HFF-Myc (cell line): ENCODE measurements around the gene ATP5ME.

Source experiments
- DNase-seq: peaks from one replicate; pipeline ENCODE4 v3.0.0-alpha.2; 2011; ENCODE audit warnings: low read depth; ENCODE audit errors: extremely low read depth
- H3K4me3 ChIP-seq: replicated peaks from 2 replicates; pipeline ENCODE4 v1.5.1; 2011; ENCODE audit warnings: low read depth, mild to moderate bottlenecking, control low read depth, low read length
- CTCF ChIP-seq: IDR thresholded peaks from 2 replicates; pipeline ENCODE4 v1.5.1; 2012; ENCODE audit warnings: mild to moderate bottlenecking, low read depth, low read length, control low read depth; ENCODE audit errors: missing control alignments

ATP5ME gene

GRCh38 chr4:686413-687040 lies 12.5 kb upstream of the ATP5ME start:
- H3K4me3 ChIP-seq = no peak overlapping the region
- no peak for DNase-seq

GRCh38 chr4:685679-686412 lies 11.8 kb upstream of the ATP5ME start:
- TF ChIP-seq CTCF = no peak
- DNase-seq = no peak
- no peak overlapping the region for H3K4me3 ChIP-seq

More at GRCh38 chr4:686413-687040, 12.5 kb upstream of the ATP5ME start:
- TF ChIP-seq CTCF = no peak

- H3K4me3 ChIP-seq = no peak overlapping the region
- TF ChIP-seq CTCF = no peak
- no peak for DNase-seq
Measured at GRCh38 chr4:684623-685327, 10.7 kb upstream of the ATP5ME start.

GRCh38 chr4:683982-684622 lies 10.0 kb upstream of the ATP5ME start:
- peak; percentile 79 for TF ChIP-seq CTCF
- no peak for DNase-seq
- H3K4me3 ChIP-seq = no peak overlapping the region

GRCh38 chr4:683247-683897 lies 9.3 kb upstream of the ATP5ME start:
- TF ChIP-seq CTCF = no peak
- no peak overlapping the region for H3K4me3 ChIP-seq

GRCh38 chr4:682490-683172 lies 8.6 kb upstream of the ATP5ME start:
- no peak for DNase-seq
- no peak for TF ChIP-seq CTCF
- H3K4me3 ChIP-seq = no peak overlapping the region

More at GRCh38 chr4:683247-683897, 9.3 kb upstream of the ATP5ME start:
- no peak for DNase-seq
